Neural cell (in vitro differentiated cells): Measurements from ENCODE around the gene VPS8. TPM values are rescaled to one million over a fixed set of nuclear protein-coding genes. Genes with fewer than 3 reads are reported as not detected.
A peak's percentile ranks its signal among the peaks of the same experiment; 100 is the strongest.

ENCODE experiments used
- H2AFZ ChIP-seq: fragments of 200-600, 300-800 bp; sonication (generic), shearing (Covaris generic); 2 replicates; pipeline ENCODE4 v1.6.0; 2014; ENCODE audit warnings: low read depth, mild to moderate bottlenecking, antibody characterized with exemption, low read length, moderate library complexity
- H3F3A ChIP-seq: fragments of 200-600 bp; shearing (Covaris generic); 2 replicates; pipeline ENCODE4 v1.6.1; 2016; ENCODE audit warnings: mild to moderate bottlenecking, moderate library complexity, mixed read lengths, antibody characterized with exemption, low read length; ENCODE audit not compliant: insufficient read depth, poor library complexity, severe bottlenecking
- H3K27ac ChIP-seq: fragments of 200-600, 300-800 bp; sonication (generic), shearing (Covaris generic); 2 replicates; pipeline ENCODE4 v1.5.1; 2014; ENCODE audit warnings: mild to moderate bottlenecking, low read length, moderate library complexity
- H3K27me3 ChIP-seq: fragments of 300-800, 200-600 bp; sonication (generic), shearing (Covaris generic); 2 replicates; pipeline ENCODE4 v1.6.0; 2014; ENCODE audit warnings: mild to moderate bottlenecking, low read depth, low read length, moderate library complexity; ENCODE audit not compliant: insufficient read depth
- H3K36me3 ChIP-seq: fragments of 300-800, 200-600 bp; sonication (generic), shearing (Covaris generic); 2 replicates; pipeline ENCODE4 v1.5.1; 2014; ENCODE audit warnings: mild to moderate bottlenecking, antibody characterized with exemption, low read length, moderate library complexity; ENCODE audit not compliant: insufficient read depth
- H3K4me2 ChIP-seq: fragments of 300-800, 200-600 bp; sonication (generic), shearing (Covaris generic); 2 replicates; pipeline ENCODE4 v1.6.0; 2014; ENCODE audit warnings: mild to moderate bottlenecking, low read length
- H3K4me3 ChIP-seq: fragments of 300-800, 200-600 bp; sonication (generic), shearing (Covaris generic); 2 replicates; pipeline ENCODE4 v1.5.1; 2014; ENCODE audit warnings: mild to moderate bottlenecking, low read length, moderate library complexity
- H3K79me2 ChIP-seq: fragments of 200-600 bp; shearing (Covaris generic); replicated peaks from 2 replicates; pipeline ENCODE4 v1.6.0; 2014; ENCODE audit warnings: mild to moderate bottlenecking, low read length, moderate library complexity; ENCODE audit not compliant: insufficient read depth
- H3K9ac ChIP-seq: fragments of 300-800, 200-600 bp; sonication (generic), shearing (Covaris generic); 2 replicates; pipeline ENCODE4 v1.6.1; 2016; ENCODE audit warnings: mild to moderate bottlenecking, low read length, mixed read lengths
- H3K9me2 ChIP-seq: fragments of 200-600 bp; shearing (Covaris generic); 2 replicates; pipeline ENCODE4 v1.6.1; 2016; ENCODE audit warnings: mild to moderate bottlenecking, low read length, mixed read lengths; ENCODE audit not compliant: insufficient read depth
- H3K9me3 ChIP-seq: fragments of 200-600, 300-800 bp; sonication (generic), shearing (Covaris generic); 2 replicates; pipeline ENCODE4 v1.6.1; 2016; ENCODE audit warnings: mild to moderate bottlenecking, mixed run types, low read length, moderate library complexity, mixed read lengths
- H4K20me1 ChIP-seq: fragments of 200-600 bp; shearing (Covaris generic); 2 replicates; pipeline ENCODE4 v1.6.1; 2016; ENCODE audit warnings: mild to moderate bottlenecking, mixed run types; ENCODE audit not compliant: insufficient read depth
- EP300 ChIP-seq: fragments of 450-650 bp; conservative IDR thresholded peaks from 2 replicates; pipeline ENCODE4 v1.6.1; 2014; ENCODE audit warnings: antibody characterized with exemption, mild to moderate bottlenecking, moderate library complexity; ENCODE audit not compliant: poor library complexity, severe bottlenecking
- EZH2 ChIP-seq: fragments of 200-600, 300-800 bp; shearing (Covaris generic), sonication (generic); IDR thresholded peaks from 2 replicates; pipeline ENCODE4 v1.6.1; 2014; ENCODE audit warnings: antibody characterized with exemption, low read length, borderline replicate concordance, mild to moderate bottlenecking; ENCODE audit not compliant: insufficient read depth, poor library complexity, severe bottlenecking
- MXI1 ChIP-seq: fragments of 450-650 bp; conservative IDR thresholded peaks from 2 replicates; pipeline ENCODE4 v1.6.1; 2014; ENCODE audit warnings: antibody characterized with exemption, mild to moderate bottlenecking; ENCODE audit not compliant: poor library complexity, severe bottlenecking
- POLR2AphosphoS5 ChIP-seq: IDR thresholded peaks from 2 replicates; pipeline ENCODE4 v1.6.1; 2012
- RAD21 ChIP-seq: fragments of 450-650 bp; conservative IDR thresholded peaks from 2 replicates; pipeline ENCODE4 v1.6.1; 2014; ENCODE audit warnings: antibody characterized with exemption, mild to moderate bottlenecking, moderate library complexity
- SMC3 ChIP-seq: fragments of 450-650 bp; conservative IDR thresholded peaks from 2 replicates; pipeline ENCODE4 v1.6.1; 2014; ENCODE audit warnings: antibody characterized with exemption, mild to moderate bottlenecking, moderate library complexity; ENCODE audit not compliant: poor library complexity
- TAF1 ChIP-seq: IDR thresholded peaks from 2 replicates; pipeline ENCODE4 v1.6.1; 2012; ENCODE audit warnings: low read depth
- polyA plus RNA-seq: library from polyadenylated mRNA; depleted of rRNA; stranded (reverse); fragments of >200 nt; gene quantifications from 2 replicates; pipeline ENCODE4 v1.2.3, GENCODE V29; 2014
- TF ChIP-seq, protein P1 (sequence below): IDR thresholded peaks from 2 replicates; pipeline ENCODE4 v1.6.1; 2012; ENCODE audit warnings: borderline replicate concordance
- TF ChIP-seq, protein P2 (sequence below): fragments of 450-650 bp; IDR thresholded peaks from 2 replicates; pipeline ENCODE4 v1.5.1; 2014; ENCODE audit warnings: antibody characterized with exemption, mild to moderate bottlenecking, moderate library complexity; ENCODE audit not compliant: poor library complexity, severe bottlenecking

The VPS8 gene
- polyA plus RNA-seq, 1 donor from 2014 or later = 146 TPM

DNA sequence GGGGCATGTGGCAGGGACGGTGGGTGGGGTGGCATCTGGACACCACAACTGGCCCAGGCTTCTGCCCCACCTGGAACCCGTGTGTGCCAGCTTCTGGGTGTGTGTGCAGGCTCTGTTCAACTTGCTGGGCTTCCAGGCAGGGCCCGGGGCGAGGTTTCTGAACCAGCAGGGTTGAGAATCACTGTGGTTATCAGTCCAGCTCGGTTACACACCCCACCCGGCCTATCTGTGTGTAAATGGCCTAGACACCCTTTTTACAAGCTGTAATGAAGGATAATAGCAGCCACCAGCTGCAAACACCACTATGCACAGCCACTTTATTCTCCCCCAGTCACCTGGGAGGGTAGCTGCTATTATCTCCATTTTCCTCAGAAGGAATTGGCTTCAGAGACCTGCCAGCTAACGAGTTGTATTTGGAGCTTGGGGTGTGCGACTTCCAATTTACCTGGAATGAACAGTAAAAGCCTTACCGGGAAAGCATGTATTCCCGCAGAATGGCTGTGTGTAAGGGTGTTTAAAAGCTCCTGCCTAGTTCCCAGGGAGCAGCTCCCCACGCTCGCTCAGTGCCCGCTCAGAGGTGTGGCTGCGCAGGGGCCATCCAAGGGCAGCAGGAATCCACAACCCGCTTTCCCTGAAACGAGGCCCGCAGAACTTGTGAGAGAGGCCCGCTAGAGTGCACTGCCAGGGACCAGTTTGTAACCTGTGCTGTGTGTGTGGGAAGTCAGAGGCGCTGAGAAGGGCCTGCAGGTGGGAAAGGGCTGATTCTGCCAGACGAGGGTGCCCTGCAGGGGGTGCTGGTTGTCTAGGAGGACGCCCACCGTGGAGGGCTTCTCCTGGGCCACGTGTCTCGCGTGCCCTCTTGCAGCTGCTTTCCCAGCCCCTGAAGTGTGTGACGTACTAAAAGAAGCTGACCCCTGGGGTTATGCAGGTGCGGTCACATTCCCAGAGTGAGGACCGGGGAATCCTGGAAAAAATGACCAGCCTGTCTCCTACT is 257.4 kb downstream of the VPS8 start:
- TF ChIP-seq, protein P1, sequence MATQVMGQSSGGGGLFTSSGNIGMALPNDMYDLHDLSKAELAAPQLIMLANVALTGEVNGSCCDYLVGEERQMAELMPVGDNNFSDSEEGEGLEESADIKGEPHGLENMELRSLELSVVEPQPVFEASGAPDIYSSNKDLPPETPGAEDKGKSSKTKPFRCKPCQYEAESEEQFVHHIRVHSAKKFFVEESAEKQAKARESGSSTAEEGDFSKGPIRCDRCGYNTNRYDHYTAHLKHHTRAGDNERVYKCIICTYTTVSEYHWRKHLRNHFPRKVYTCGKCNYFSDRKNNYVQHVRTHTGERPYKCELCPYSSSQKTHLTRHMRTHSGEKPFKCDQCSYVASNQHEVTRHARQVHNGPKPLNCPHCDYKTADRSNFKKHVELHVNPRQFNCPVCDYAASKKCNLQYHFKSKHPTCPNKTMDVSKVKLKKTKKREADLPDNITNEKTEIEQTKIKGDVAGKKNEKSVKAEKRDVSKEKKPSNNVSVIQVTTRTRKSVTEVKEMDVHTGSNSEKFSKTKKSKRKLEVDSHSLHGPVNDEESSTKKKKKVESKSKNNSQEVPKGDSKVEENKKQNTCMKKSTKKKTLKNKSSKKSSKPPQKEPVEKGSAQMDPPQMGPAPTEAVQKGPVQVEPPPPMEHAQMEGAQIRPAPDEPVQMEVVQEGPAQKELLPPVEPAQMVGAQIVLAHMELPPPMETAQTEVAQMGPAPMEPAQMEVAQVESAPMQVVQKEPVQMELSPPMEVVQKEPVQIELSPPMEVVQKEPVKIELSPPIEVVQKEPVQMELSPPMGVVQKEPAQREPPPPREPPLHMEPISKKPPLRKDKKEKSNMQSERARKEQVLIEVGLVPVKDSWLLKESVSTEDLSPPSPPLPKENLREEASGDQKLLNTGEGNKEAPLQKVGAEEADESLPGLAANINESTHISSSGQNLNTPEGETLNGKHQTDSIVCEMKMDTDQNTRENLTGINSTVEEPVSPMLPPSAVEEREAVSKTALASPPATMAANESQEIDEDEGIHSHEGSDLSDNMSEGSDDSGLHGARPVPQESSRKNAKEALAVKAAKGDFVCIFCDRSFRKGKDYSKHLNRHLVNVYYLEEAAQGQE = peak; percentile 77
- TF ChIP-seq MXI1 = no peak
- TF ChIP-seq POLR2AphosphoS5 = peak; percentile 85
- TF ChIP-seq, protein P2, sequence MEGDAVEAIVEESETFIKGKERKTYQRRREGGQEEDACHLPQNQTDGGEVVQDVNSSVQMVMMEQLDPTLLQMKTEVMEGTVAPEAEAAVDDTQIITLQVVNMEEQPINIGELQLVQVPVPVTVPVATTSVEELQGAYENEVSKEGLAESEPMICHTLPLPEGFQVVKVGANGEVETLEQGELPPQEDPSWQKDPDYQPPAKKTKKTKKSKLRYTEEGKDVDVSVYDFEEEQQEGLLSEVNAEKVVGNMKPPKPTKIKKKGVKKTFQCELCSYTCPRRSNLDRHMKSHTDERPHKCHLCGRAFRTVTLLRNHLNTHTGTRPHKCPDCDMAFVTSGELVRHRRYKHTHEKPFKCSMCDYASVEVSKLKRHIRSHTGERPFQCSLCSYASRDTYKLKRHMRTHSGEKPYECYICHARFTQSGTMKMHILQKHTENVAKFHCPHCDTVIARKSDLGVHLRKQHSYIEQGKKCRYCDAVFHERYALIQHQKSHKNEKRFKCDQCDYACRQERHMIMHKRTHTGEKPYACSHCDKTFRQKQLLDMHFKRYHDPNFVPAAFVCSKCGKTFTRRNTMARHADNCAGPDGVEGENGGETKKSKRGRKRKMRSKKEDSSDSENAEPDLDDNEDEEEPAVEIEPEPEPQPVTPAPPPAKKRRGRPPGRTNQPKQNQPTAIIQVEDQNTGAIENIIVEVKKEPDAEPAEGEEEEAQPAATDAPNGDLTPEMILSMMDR = peak; percentile 61
- TF ChIP-seq RAD21 = peak; percentile 42
- no peak for TF ChIP-seq EZH2
- TF ChIP-seq SMC3 = peak; percentile 35
- TF ChIP-seq TAF1 = no peak
- no peak for TF ChIP-seq EP300
- no peaks in the 10 kb centered on the region for H4K20me1 ChIP-seq
- H3K4me3 ChIP-seq = no peak overlapping the region
- H3K9me3 ChIP-seq = no peaks in the 10 kb centered on the region
- no peak overlapping the region for H2AFZ ChIP-seq
- H3K4me2 ChIP-seq = no peak overlapping the region
- no peaks in the 10 kb centered on the region for H3K36me3 ChIP-seq
- H3K27ac ChIP-seq = peak overlapping the region; percentile 26
- H3F3A ChIP-seq = no peaks in the 10 kb centered on the region
- H3K27me3 ChIP-seq = no peaks in the 10 kb centered on the region
- no peak overlapping the region for H3K9ac ChIP-seq
- no peaks in the 10 kb centered on the region for H3K9me2 ChIP-seq
- no peaks in the 10 kb centered on the region for H3K79me2 ChIP-seq

DNA sequence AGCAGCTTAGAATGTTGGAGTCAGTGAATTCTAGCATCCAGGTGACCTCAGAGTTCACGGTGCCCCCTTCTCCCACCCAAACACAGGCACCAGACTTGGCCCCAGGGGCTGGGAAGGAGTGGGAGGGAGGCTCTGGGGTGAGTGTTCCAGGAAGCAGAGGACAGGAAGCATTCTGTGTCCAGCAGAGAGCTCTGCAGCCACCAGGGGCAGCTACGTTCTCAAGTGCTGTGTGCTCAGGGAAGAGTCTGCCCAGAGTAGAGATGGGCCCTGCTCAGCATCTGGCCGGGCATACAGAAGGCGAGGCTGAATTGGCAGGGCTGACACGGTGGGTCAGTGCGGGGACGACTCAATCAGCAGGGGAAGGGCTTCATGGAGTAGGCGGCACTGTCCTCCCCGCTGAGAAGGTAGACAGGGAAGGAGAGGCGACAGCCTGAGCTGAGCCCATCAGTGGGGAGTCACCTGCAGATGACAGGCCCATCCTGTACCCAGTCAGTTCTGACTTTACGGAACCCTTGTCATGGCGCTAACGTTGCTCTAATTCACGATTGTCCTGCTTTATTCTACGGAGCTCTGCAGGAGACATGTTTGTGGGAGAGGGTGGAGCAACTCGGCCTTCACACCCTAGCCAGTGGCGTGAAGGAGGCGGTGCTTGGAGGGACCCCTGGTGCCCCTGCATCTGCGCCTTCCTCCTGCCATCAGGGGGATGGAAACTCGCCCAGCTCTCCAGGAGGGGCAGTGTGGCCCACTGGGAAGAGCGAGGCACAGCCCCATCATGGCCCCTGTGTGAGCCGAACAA is 258.7 kb downstream of the VPS8 start:
- Histone ChIP-seq H3K4me2 (no peak overlapping the region), H4K20me1 (no peaks in the 10 kb centered on the region), H3K4me3 (no peak overlapping the region), H3K36me3 (no peaks in the 10 kb centered on the region), H3K9ac (no peak overlapping the region), H3K9me3 (no peaks in the 10 kb centered on the region), H3K27ac (no peak overlapping the region), H3K9me2 (no peaks in the 10 kb centered on the region), H3K79me2 (no peaks in the 10 kb centered on the region), H2AFZ (no peak overlapping the region), H3K27me3 (no peaks in the 10 kb centered on the region), H3F3A (no peaks in the 10 kb centered on the region)
- no peak for TF ChIP-seq EP300
